HCT116 (cell line): ENCODE data around the gene HAP1.

Experiments
- CEBPB ChIP-seq: IDR thresholded peaks from 2 replicates; pipeline ENCODE4 v1.6.1; 2012; ENCODE audit warnings: low read depth
- CTCF ChIP-seq, 3 experiments: fragments of 200-600 bp in 1 of 3; sonication (generic) in 1 of 3; IDR thresholded peaks in 2 of 3; conservative IDR thresholded peaks in 1 of 3; 2 replicates each; pipeline ENCODE4 v1.5.1; 2012 to 2017; ENCODE audit warnings: low read depth in 2 of 3, low read length in 2 of 3, antibody characterized with exemption in 1 of 3, borderline replicate concordance in 1 of 3, control low read depth in 1 of 3, mild to moderate bottlenecking in 1 of 3, mixed read lengths in 1 of 3, mixed run types in 1 of 3, moderate library complexity in 1 of 3; ENCODE audit not compliant: insufficient read depth in 1 of 3
- EZH2 ChIP-seq: fragments of 200-600 bp; sonication (generic); IDR thresholded peaks from 2 replicates; pipeline ENCODE4 v1.6.1; 2017; ENCODE audit warnings: antibody characterized with exemption, mixed run types
- JUND ChIP-seq: IDR thresholded peaks from 2 replicates; pipeline ENCODE4 v1.6.1; 2012
- POLR2A ChIP-seq: IDR thresholded peaks from 2 replicates; pipeline ENCODE4 v1.7.0; 2011; ENCODE audit warnings: borderline replicate concordance; ENCODE audit not compliant: insufficient read depth, insufficient read length; ENCODE audit errors: extremely low read depth
- POLR2AphosphoS5 ChIP-seq: IDR thresholded peaks from 2 replicates; pipeline ENCODE4 v1.6.1; 2011; ENCODE audit warnings: mild to moderate bottlenecking, low read depth, low read length, moderate library complexity
- YY1 ChIP-seq: IDR thresholded peaks from 2 replicates; pipeline ENCODE4 v1.6.1; 2011; ENCODE audit warnings: low read length, low read depth, moderate library complexity, mild to moderate bottlenecking; ENCODE audit not compliant: insufficient replicate concordance; ENCODE audit errors: extremely low read depth
- TF ChIP-seq, protein P1 (sequence below): IDR thresholded peaks from 2 replicates; pipeline ENCODE4 v1.6.1; 2012

DNA sequence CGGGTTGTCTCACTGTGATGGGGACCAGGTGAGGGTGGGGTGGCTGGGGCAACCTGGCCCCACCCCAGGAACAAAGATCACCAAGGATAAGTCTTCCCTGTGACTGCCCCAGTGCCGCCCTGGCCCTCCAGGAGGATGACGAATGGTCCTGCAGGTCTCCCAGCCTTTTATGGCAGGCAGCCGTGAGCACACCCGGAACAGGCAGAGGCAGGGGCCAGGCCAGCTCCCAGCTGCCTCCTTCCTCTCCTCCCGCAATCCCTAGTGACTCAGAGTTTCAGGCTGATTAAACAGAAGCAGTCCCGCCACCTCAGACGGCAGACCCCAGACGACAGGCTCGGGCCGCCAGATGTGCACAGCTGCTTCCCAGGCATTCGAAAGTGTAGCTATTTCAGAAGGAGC, 38.7 kb upstream of the HAP1 start:
- TF ChIP-seq, protein P1, sequence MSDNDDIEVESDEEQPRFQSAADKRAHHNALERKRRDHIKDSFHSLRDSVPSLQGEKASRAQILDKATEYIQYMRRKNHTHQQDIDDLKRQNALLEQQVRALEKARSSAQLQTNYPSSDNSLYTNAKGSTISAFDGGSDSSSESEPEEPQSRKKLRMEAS: peak; percentile 73; the same call in 1 of the 2 replicates
- TF ChIP-seq EZH2 (no peak), CTCF (IDR thresholded peaks at IDR 0.05 in 2 of 3, conservative IDR thresholded peaks at IDR 0.05 in 1 of 3; ENCODE audit: borderline replicate concordance in 1 of 3, insufficient read depth in 1 of 3, low read depth in 2 of 3, low read length in 2 of 3) (no peak), POLR2A (no peak), CEBPB (no peak), POLR2AphosphoS5 (peak; percentile 50; the same call in 1 of the 2 replicates), JUND (peak; percentile 72; the same call in 1 of the 2 replicates), YY1 (peak; percentile 25)
